ENCODE data around the gene PLCD3.

PLCD3 gene

DNA sequence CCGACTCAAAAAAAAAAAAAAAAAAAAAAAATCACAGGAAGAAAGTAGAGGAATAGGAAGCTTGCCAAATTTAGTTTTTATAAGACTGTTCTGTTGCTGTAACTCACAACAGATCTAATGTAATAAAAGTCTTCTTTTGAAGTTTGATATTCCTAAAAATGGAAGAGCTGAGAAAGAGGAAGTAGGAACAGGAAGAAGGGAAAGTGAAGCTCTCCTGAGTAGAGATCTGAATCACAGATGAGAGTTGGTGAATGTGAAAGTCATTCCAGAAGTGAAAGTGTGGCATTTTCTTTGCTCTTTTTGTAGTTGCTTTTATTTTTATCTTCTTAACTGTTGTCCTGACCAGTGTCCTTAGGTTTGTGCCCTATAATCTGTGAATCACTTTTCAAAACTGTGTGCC lies 69.1 kb downstream of the PLCD3 start:
- peak; percentile 85 for DNase-seq

- DNase-seq = no peak
Measured at GRCh38 chr17:45061606-45062205, 70.6 kb downstream of the PLCD3 start.

GRCh38 chr17:45060797-45061605 lies 71.3 kb downstream of the PLCD3 start, which contains the start of gene NMT1:
Gene NMT1, plus strand, starts transcription at chr17:45061317. Its CDS starts 13 bp downstream, at chr17:45061330.
- DNase-seq = peak; percentile 99

DNA sequence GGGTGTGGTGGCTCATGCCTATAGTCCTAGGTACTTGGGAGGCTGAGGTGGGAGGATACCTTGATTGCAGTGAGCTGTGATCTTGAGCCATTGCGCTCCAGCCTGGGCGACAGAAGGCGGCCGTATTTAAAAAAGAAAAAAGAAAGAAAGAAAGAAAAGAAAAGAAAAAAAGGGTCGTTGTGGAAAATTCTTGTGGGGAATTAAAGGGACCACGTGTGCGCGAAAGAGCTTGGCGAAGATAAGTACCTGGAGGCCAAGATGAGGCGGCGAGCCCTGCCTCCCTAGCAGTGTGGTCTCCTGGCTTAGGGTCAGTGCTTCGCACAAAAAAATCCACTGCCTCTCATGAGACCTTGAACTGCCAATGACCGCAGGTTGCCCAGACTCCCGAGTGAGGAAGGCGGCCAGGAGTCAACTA lies 71.9 kb downstream of the PLCD3 start:
- DNase-seq = no peak

Data from OCI-M1 (cell line).